Peyer's patch (tissue), 4 donors: ENCODE measurements around the gene SEPTIN12.

Source experiments
- CTCF ChIP-seq, 6 experiments: fragments of 450-650 bp in 4 of 6; fragments of 200-600 bp in 2 of 6; sonication (generic) in 1 of 6; IDR thresholded peaks; one replicate each; pipeline ENCODE4 v1.5.1; 2017 to 2019; ENCODE audit warnings: antibody characterized with exemption in 6 of 6, mild to moderate bottlenecking in 3 of 6, moderate library complexity in 1 of 6
- POLR2A ChIP-seq, 2 donors: fragments of 450-650 bp; IDR thresholded peaks; one replicate each; pipeline ENCODE4 v1.5.1; 2017; ENCODE audit warnings: antibody characterized with exemption in 2 of 2, mild to moderate bottlenecking in 2 of 2, moderate library complexity in 2 of 2

- TF ChIP-seq CTCF (IDR thresholded peaks at IDR 0.05) (peak; percentile 11 to 52 (median 33)), POLR2A (IDR thresholded peaks at IDR 0.05) (peak in 1 of 2 donors; percentile 20)
Measured at GRCh38 chr16:4802659-4803287, 14.6 kb upstream of the SEPTIN12 start.
